HepG2 (cell line): ENCODE measurements around the gene PMS1. TPM values are rescaled to one million over a fixed set of nuclear protein-coding genes. Genes with fewer than 3 reads are reported as not detected.

Experiments
- AKNA ChIP-seq: sonication (generic); formaldehyde crosslinking; IDR thresholded peaks from 2 replicates; pipeline ENCODE4 v1.4.0; 2020; ENCODE audit warnings: missing genetic modification reagents, borderline replicate concordance
- CEBPZ ChIP-seq: IDR thresholded peaks from 2 replicates; pipeline ENCODE4 v1.6.1; 2012; ENCODE audit warnings: low read length, improper control_type of control experiment
- UBTF ChIP-seq: sonication (generic); formaldehyde crosslinking; IDR thresholded peaks from 2 replicates; pipeline ENCODE4 v1.4.0; 2020; ENCODE audit warnings: mild to moderate bottlenecking, missing genetic modification reagents
- ZNF432 ChIP-seq: sonication (generic); formaldehyde crosslinking; IDR thresholded peaks from 2 replicates; pipeline ENCODE4 v1.5.0; 2020; ENCODE audit warnings: missing genetic modification reagents, mild to moderate bottlenecking, borderline replicate concordance
- ZNF678 ChIP-seq: sonication (generic); formaldehyde crosslinking; IDR thresholded peaks from 2 replicates; pipeline ENCODE4 v1.4.0; 2020; ENCODE audit warnings: mild to moderate bottlenecking, missing genetic modification reagents
- ZSCAN5A ChIP-seq: sonication (generic); formaldehyde crosslinking; IDR thresholded peaks from 2 replicates; pipeline ENCODE4 v1.8.0; 2022; ENCODE audit warnings: mild to moderate bottlenecking, missing genetic modification reagents, borderline replicate concordance
- polyA plus RNA-seq, 8 experiments: library from polyadenylated mRNA; depleted of rRNA in 3 of 8; stranded (reverse) in 7 of 8; unstranded in 1 of 8; fragments of >200 nt; fragmentation: Illumina TruSeq in 4 of 8; extraction: Trizol in 4 of 8; gene quantifications; 2 replicates each; pipeline versions ENCODE4 v1.2.1 to v1.2.3, GENCODE V29; 2011 to 2016; ENCODE audit warnings: low read depth in 4 of 8, missing spikeins in 1 of 8, mixed read lengths in 1 of 8; ENCODE audit not compliant: insufficient read depth in 1 of 8
- total RNA-seq, 5 experiments: library from RNA; depleted of rRNA; stranded (reverse); fragments of >200 nt; fragmentation: Illumina TruSeq; extraction: Trizol; gene quantifications; 2 replicates each; pipeline ENCODE4 v1.2.3, GENCODE V29; 2016; ENCODE audit warnings: low read depth in 1 of 5
- TF ChIP-seq, protein P1 (sequence below): sonication (generic); formaldehyde crosslinking; IDR thresholded peaks from 2 replicates; pipeline ENCODE4 v1.5.1; 2020; ENCODE audit warnings: mild to moderate bottlenecking, missing genetic modification reagents, moderate library complexity
- TF ChIP-seq, protein P2 (sequence below): sonication (generic); formaldehyde crosslinking; IDR thresholded peaks from 2 replicates; pipeline ENCODE4 v1.4.0; 2020; ENCODE audit warnings: mild to moderate bottlenecking, low read depth, missing genetic modification reagents

The PMS1 gene
- total and polyA plus RNA-seq, 2 of the 13 experiments (the other 11 are each of a cell fraction or from before 2014, with no cell fraction given), result 14.6 to 39.9 TPM

DNA sequence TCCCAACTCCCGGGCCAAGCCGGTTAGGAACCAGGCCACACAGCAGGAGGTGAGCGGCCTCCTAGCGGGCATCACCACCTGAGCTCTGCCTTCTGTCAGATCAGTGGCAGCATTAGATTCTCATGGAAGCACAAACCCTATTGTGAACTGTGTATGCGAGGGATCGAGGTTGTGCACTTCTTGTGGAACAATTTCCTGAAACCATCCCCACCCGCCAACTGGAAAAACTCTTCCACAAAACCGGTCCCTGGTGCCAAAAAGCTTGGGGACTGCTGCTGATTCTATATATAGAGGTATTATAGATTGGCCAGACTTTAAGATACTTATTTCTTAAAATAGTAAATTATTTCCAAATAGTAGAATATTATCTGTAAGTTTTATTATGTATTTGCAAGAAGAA, 89.4 kb downstream of the PMS1 start (continued):
- TF ChIP-seq, protein P1, sequence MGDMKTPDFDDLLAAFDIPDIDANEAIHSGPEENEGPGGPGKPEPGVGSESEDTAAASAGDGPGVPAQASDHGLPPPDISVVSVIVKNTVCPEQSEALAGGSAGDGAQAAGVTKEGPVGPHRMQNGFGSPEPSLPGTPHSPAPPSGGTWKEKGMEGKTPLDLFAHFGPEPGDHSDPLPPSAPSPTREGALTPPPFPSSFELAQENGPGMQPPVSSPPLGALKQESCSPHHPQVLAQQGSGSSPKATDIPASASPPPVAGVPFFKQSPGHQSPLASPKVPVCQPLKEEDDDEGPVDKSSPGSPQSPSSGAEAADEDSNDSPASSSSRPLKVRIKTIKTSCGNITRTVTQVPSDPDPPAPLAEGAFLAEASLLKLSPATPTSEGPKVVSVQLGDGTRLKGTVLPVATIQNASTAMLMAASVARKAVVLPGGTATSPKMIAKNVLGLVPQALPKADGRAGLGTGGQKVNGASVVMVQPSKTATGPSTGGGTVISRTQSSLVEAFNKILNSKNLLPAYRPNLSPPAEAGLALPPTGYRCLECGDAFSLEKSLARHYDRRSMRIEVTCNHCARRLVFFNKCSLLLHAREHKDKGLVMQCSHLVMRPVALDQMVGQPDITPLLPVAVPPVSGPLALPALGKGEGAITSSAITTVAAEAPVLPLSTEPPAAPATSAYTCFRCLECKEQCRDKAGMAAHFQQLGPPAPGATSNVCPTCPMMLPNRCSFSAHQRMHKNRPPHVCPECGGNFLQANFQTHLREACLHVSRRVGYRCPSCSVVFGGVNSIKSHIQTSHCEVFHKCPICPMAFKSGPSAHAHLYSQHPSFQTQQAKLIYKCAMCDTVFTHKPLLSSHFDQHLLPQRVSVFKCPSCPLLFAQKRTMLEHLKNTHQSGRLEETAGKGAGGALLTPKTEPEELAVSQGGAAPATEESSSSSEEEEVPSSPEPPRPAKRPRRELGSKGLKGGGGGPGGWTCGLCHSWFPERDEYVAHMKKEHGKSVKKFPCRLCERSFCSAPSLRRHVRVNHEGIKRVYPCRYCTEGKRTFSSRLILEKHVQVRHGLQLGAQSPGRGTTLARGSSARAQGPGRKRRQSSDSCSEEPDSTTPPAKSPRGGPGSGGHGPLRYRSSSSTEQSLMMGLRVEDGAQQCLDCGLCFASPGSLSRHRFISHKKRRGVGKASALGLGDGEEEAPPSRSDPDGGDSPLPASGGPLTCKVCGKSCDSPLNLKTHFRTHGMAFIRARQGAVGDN (CRISPR knock-in tag), result no peak
- TF ChIP-seq ZSCAN5A (CRISPR knock-in tag), result no peak
- TF ChIP-seq, protein P2, sequence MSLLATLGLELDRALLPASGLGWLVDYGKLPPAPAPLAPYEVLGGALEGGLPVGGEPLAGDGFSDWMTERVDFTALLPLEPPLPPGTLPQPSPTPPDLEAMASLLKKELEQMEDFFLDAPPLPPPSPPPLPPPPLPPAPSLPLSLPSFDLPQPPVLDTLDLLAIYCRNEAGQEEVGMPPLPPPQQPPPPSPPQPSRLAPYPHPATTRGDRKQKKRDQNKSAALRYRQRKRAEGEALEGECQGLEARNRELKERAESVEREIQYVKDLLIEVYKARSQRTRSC (CRISPR knock-in tag), result no peak
- TF ChIP-seq UBTF (CRISPR knock-in tag), result no peak
- no peak for TF ChIP-seq AKNA (CRISPR knock-in tag)
- TF ChIP-seq ZNF678 (CRISPR knock-in tag), result no peak
- TF ChIP-seq CEBPZ, result no peak
- TF ChIP-seq ZNF432 (CRISPR knock-in tag), result no peak
